Erythroblast (primary cell): ENCODE data around the gene VN1R5.

Source experiments
- DNase-seq, 2 experiments: peaks; one replicate each; lab custom pipeline; 2025; lab: John Stamatoyannopoulos, UW
- GATA1 ChIP-seq: IDR thresholded peaks from 2 replicates; pipeline ENCODE4 v1.6.1; 2011; ENCODE audit warnings: low read depth, mild to moderate bottlenecking, control low read depth, low read length, moderate library complexity
- POLR2A ChIP-seq: IDR thresholded peaks from 2 replicates; pipeline ENCODE4 v1.6.1; 2011; ENCODE audit warnings: mild to moderate bottlenecking, low read length

VN1R5 gene

DNA sequence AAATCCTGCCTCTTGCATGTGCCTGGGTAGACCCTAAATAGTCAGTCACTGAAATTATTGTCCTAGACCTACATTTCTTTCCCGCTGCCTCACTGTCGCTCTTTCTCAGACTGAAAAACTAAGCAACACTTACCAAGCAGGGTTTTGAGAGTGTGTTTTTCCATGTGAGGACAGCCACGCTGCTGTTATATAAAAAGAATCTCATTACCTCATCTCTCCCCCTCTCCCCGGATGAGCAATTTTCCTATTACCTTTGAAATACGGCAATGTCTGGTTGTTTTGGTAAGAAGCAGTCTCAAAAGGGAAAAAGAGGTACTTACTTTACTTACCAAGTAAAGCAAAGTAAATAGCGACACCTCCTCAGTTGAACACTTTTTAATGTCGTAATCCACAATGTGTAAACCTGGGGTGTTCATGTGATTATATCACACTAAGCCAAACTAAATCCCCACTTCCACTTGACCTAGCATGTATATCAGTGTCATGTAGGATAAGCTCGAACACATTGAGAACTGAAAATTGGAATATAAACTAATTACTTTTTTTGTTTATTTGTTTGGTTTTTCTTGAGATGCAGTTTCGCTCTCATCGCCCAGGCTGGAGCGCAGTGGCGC is 12.2 kb upstream of the VN1R5 start:
- no peak for TF ChIP-seq POLR2A
- DNase-seq, result no peak

DNA sequence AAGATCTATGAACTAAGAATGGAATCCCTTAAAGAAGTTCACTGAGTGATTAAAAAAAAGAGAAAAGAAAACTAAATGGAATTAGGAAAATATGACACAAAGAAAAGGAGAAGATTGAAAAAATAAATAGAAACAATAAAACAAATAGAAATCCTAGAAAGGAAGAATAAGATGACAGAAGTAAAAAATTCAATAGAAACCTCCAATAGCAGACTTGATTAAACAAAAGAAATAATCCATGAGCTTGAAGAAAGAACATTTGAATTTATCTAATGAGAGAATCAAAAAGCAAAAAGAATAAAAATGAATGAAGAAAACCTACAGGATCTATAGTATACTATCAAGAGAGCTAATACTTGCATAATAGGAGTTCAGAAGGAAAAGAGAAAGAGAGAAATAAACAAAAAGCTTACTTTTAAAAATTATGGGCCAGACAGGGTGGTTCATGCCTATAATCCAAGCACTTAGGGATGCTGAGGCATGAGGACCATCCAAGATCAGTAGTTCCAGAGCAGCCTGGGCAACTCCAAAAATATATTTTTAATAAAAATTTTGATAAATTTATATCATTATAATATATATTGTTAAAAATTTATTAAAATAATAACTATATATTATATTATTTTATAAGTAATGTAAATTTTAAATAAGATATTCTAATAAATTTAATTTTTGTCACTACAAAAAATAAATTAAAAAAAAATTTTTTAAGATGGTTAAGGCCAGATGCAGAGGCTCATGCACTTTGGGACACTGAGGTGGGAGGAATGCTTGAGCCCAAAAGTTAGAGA is 9.4 kb upstream of the VN1R5 start:
- no peak for DNase-seq
- no peak for TF ChIP-seq POLR2A
- no peak for TF ChIP-seq GATA1

DNA sequence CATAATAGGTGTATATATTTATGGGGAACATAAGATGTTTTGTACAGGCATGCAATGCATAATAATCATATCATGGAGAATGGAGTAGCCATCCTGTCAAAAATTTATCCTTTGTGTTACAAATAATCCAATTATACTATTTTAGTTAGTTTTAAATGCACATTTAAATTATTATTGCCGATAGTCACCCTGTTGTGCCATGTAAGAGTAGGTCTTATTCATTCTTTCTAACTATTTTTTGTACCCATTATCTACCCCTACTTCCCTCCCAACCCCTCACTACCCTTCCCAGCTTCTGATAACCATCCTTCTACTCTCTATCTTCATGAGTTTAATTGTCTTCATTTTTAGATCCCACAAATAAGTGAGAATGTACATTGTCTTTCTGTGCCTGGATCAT is 8.3 kb upstream of the VN1R5 start:
- DNase-seq, result no peak
- TF ChIP-seq GATA1, result no peak
- no peak for TF ChIP-seq POLR2A

DNA sequence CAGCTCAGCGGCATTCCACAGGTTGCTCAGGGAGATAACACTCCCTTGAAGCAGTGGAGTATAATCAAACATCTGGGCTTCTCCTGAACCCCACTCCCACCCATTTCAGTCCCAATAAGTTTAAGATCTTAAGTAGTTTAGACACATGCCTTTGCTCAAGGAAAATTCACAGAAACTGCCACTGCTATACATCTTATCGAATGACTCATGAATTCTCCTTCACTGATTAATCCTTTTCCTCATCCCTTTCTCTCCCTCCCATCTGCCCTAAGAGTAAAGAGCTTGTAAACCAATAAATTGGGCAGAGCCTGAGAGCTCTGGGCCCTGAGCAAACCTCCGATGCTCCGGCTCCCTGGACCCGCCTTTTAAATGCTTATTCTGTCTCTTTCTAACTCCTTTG is 10.2 kb downstream of the VN1R5 start:
- TF ChIP-seq GATA1 (no peak), POLR2A (no peak)
- no peak for DNase-seq

DNA sequence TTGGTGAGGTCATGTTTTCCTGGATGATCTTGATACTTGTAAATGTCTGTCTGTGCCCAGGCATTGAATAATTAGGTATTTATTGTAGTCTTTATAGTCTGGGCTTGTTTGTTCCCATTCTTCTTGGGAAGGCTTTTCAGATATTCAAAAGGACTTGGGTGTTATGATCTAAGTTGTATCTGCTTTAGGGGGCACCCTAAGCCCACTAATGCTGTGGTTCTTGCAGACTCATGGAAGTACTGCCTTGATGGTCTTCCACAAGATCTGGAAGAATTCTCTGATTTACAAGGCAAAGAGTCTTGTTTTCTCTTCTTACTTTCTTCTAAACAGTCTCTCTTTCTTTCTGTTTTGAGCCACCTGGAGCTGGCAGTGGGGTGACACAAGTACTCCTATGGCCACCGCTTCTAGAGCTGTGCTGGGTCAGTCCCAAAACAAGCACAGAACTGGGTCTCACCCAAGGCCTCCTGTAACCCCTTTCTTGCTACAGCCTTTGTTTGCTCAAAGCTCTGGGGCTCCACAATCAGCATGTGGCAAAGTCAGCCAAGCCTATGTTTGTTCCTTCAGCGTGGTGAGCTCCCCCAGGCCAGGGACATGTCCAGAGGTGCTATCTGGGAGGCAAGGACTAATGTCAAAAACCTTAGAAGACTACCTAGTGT is 12.6 kb downstream of the VN1R5 start:
- TF ChIP-seq GATA1 (no peak), POLR2A (no peak)
- DNase-seq, result no peak

DNA sequence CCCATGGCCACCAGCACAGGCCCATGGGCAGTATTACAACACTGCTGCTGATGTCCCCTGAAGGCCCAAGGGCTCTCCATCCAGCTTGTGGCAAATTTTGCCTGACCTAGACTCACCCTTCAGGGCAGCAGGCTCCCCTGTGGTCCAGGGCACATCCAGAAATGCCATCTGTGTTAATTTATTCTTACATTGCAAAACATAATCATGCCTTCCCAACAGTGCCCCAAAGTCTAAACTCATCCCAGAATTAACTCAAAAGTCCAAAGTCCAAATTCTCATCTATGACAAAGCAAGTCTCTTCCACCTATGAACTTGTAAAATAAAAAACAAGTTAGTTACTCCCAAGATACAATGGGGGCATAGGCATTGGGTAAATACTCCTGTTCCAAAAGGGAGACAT is 13.3 kb downstream of the VN1R5 start:
- TF ChIP-seq GATA1 (no peak), POLR2A (no peak)
- no peak for DNase-seq

DNA sequence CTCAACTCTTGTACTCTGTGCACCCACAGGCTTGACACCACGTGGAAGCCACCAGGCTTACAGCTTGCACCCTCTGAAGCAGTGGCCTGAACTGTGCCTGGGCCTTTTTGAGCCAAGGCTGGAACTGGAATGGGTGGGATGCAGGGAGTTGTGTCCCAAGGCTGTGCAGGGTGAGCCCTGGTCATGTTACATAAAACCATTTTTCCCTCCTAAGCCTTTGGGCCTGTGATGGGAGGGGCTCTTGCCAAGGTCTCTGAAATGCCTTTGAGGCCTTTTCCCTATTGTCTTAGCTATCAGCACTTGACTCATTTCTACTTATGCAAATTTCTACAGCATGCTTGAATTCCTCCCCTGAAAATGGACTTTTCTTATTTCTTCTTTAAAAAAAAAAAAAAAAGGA is 14.1 kb downstream of the VN1R5 start:
- TF ChIP-seq GATA1 (no peak), POLR2A (no peak)
- DNase-seq, result no peak

DNA sequence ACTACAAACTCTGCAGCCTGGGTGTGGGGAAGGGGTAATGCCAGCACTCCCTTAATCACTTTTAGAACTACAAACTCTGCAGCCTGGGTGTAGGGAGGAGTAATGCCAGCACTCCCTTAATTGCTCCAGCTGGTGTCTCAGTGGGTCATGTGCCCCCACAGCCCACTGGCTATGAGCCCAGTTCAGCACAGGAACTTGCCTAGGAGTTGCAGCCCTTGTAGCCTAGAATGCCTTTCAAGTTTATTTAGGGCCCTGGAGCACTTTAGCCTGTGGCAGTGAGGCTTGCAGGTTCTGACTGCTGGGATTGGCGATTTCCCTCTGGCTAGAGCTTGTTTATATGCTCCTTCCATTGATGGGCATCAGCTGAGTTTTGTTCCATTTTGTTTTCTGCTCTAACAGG is 17.1 kb downstream of the VN1R5 start:
- no peak for DNase-seq
- no peak for TF ChIP-seq POLR2A
- no peak for TF ChIP-seq GATA1

DNA sequence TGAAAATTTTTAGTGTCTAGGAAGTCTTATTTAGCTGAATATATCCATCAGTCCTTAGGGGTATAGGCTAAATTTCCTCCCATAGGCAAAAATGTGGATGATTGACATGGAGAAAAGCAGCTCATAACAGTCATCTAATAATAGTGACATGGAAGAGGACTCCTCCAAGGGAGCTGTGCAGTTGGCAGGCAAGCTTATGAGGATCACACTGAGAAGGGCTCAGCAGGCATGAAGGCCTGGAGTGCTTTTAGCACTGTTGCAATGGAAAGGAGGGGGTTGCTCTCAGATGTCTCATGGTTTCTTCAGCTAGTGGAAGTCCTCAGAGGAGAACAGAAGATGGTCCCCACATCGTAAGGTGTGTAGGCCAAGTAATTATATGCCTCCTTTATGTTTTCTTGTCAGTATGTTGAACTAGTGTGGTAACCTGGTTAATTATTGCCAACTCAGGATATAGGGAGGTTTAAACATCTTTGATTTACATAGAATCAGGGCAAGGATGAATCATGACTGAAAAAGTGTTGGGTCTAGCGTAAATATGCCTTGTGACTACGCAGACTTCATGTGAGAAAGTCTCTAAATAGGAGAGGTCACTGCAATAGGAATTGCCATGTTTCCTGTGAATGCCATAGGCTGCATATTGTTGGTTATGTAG is 18.9 kb downstream of the VN1R5 start:
- TF ChIP-seq POLR2A (no peak), GATA1 (no peak)
- no peak for DNase-seq

DNA sequence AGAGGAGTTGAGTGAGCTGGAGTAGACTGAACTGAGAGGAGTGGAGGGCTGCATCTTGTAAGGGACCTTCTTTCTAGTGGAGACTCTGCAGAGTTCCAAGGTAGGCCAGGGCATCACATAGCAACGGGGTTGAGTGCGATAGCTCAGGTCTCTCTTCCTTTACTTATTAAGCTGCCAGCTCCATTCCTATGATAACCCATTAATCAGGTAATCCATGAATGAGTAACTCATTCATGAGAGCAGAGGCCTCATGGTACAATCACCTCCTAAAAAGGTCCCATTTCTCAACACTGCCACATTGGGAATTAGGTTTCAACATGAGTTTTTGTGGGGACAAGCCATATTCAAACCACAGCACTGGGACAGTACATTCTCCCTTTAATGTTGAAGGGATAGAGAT is 21.3 kb downstream of the VN1R5 start:
- TF ChIP-seq POLR2A (no peak), GATA1 (no peak)

DNA sequence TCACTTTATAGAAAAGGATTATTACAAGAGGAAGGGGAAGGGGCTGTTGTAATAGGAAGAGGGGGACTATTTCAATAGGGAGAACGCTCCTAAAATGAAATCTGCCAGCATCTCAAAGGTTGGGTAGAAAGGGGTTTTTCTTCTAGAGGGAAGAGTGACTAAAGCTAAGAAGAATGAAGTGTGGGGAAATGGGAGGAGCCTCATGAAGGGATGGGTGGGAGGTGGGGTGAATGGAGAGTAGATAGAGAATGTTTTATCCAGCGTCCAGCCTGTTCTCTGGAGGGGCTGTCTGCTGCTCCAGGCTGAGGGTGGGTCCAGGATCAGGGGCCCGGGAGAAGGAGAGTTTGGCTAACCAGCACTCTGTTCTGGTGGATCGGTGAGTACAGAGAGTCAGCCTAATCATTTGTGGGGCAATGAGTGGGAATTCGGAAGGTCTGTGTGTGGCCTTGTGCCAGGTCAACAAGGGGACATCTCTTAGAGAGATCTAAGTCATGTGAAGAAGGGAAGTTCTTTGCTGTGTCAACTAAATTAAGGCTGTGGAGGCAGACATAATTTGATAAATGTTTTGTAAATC is 25.2 kb downstream of the VN1R5 start:
- no peak for TF ChIP-seq POLR2A
- no peak for TF ChIP-seq GATA1
- no peak for DNase-seq

More for the DNA sequence above, 21.3 kb downstream of the VN1R5 start:
- DNase-seq, result no peak

DNA sequence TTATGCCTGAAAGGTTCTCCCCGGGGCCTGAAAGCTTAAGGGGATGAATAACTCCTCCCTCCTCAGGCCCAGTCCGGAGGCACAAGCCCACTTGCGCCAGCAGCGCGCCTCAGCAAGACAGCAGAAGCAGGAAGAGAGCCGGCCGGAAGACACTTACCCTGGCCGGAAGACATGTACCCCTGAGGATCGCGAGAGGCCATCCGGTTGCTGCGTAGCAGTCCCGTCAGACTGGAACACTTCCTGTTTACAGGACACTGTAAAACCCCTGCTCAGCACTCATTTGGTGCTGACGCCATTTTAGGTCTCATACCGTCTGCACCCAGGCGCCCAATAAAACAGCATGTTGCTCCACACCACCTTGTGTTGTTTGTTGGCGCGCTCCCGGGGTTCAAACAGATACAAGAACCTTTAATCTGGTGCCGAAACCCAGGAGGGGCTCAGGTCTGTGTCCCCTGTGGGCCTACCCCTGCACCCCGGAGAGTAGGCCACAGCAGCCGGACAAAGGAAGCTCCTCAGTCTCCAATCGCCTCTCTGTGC is 30.3 kb downstream of the VN1R5 start:
- TF ChIP-seq GATA1 (no peak), POLR2A (no peak)
- DNase-seq, result no peak

DNA sequence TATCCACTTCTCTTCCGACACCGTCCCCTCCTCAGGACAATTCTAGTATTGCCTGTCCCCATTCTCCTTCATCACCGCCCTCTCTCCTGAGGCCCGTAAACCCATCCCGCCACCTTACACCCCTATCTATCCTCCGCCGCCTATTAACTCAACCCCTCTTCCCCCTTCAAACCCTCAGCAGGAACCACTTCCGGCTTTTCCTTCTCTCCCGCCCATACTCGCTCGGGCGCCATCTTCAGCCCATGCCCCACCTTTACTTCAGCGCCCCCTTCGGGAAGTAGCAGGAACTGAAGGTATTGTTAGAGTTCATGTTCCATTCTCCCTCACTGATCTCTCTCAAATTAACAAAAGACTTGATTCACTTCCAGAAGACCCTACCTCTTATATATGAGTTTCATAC is 31.6 kb downstream of the VN1R5 start:
- TF ChIP-seq GATA1, result no peak
- no peak for TF ChIP-seq POLR2A
- no peak for DNase-seq
